ENCODE results near the gene FTL.

- TF ChIP-seq CTCF (IDR thresholded peaks at IDR 0.05; ENCODE audit: low read depth, low read length, poor library complexity, severe bottlenecking) (no peak), EZH2phosphoT487 (IDR thresholded peaks at IDR 0.05; ENCODE audit: borderline replicate concordance, low read length) (no peak)
Measured at GRCh38 chr19:48961051-48961649, 4.0 kb upstream of the FTL start.
